ENCODE measurements around the gene MAP6D1.

The MAP6D1 gene

DNA sequence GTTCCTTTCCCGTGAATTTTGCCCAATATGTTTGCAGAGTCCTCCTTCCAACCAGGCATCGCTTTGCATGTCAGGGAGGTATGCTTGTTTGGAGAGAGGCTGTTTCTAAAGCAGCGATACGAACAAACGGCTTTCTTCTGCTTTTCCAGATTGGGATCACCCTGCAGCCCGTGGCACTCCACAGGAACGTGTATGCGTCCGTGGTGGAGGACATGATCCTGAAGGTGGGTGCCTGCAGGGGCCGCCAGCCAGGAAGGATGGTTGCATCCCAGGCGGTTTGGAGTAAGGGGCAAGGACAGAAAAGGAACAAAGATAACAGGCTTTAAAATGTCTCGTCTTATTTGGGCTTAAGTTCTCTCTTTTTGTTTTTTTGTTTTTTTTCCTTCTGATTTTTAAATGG, 17.5 kb downstream of the MAP6D1 start:
- Histone ChIP-seq H3K4me3 (IDR thresholded peaks at IDR 0.05; ENCODE audit: insufficient read depth, low read depth, low read length) (no peak overlapping the region), H3K36me3 (ENCODE audit: insufficient read depth) (0 out of 2 replicates have a peak, but pooled peaks cover 12% of the 10 kb centered on the region), H3K27ac (no peak overlapping the region)

DNA sequence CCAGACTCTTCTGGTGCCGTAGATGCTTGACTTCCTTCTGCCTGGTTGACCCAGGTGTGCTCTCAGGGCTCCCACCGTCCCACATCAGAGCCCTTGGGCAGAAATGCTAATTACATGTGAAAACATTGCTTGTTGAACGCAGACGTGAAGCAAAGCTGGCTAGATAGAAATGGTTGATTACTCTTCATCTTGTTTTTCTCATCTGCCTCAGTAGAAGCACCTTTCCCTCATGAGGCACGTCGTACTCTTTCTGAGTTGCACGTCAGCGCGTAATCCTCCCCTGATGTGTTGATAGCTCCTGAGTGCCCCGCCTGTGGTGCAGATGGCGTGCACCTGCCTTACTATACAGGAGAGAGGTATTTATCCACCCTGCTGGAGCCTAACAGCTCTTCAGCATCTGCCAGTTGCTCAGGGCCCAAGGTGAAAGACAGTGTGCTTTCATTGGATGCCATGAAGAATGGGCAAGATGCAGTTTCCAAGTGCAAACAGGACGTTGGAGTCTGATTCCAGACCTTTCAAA, 18.1 kb downstream of the MAP6D1 start:
- H3K4me1 ChIP-seq (ENCODE audit: low read depth, poor library complexity, severe bottlenecking) = no peaks in the 10 kb centered on the region
- no peaks in the 10 kb centered on the region for H3K27me3 ChIP-seq (ENCODE audit: insufficient read depth, low read depth)
- 0 out of 2 replicates have a peak, but pooled peaks cover 12% of the 10 kb centered on the region for H3K36me3 ChIP-seq (ENCODE audit: insufficient read depth)
- no peak overlapping the region for H3K9ac ChIP-seq
- no peak overlapping the region for H2AFZ ChIP-seq (ENCODE audit: low read depth)
- no peak overlapping the region for H3K4me2 ChIP-seq
- no peaks in the 10 kb centered on the region for H3K79me2 ChIP-seq (ENCODE audit: insufficient read depth, low read depth)
- H4K20me1 ChIP-seq (ENCODE audit: insufficient read depth) = no peaks in the 10 kb centered on the region
- H3K4me3 ChIP-seq (IDR thresholded peaks at IDR 0.05; ENCODE audit: insufficient read depth, low read depth, low read length) = no peak overlapping the region
- H3K27ac ChIP-seq = no peak overlapping the region
- TF ChIP-seq, protein P1, sequence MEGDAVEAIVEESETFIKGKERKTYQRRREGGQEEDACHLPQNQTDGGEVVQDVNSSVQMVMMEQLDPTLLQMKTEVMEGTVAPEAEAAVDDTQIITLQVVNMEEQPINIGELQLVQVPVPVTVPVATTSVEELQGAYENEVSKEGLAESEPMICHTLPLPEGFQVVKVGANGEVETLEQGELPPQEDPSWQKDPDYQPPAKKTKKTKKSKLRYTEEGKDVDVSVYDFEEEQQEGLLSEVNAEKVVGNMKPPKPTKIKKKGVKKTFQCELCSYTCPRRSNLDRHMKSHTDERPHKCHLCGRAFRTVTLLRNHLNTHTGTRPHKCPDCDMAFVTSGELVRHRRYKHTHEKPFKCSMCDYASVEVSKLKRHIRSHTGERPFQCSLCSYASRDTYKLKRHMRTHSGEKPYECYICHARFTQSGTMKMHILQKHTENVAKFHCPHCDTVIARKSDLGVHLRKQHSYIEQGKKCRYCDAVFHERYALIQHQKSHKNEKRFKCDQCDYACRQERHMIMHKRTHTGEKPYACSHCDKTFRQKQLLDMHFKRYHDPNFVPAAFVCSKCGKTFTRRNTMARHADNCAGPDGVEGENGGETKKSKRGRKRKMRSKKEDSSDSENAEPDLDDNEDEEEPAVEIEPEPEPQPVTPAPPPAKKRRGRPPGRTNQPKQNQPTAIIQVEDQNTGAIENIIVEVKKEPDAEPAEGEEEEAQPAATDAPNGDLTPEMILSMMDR (conservative IDR thresholded peaks at IDR 0.05; ENCODE audit: low read depth, low read length) = no peak

More for the DNA sequence above, 17.5 kb downstream of the MAP6D1 start:
- Histone ChIP-seq H3K79me2 (ENCODE audit: insufficient read depth, low read depth) (no peaks in the 10 kb centered on the region), H3K4me1 (ENCODE audit: low read depth, poor library complexity, severe bottlenecking) (no peaks in the 10 kb centered on the region), H4K20me1 (ENCODE audit: insufficient read depth) (no peaks in the 10 kb centered on the region), H3K4me2 (no peak overlapping the region), H3K27me3 (ENCODE audit: insufficient read depth, low read depth) (no peaks in the 10 kb centered on the region), H2AFZ (ENCODE audit: low read depth) (no peak overlapping the region), H3K9ac (no peak overlapping the region)
- TF ChIP-seq, protein P1 (conservative IDR thresholded peaks at IDR 0.05; ENCODE audit: low read depth, low read length) = no peak

DNA sequence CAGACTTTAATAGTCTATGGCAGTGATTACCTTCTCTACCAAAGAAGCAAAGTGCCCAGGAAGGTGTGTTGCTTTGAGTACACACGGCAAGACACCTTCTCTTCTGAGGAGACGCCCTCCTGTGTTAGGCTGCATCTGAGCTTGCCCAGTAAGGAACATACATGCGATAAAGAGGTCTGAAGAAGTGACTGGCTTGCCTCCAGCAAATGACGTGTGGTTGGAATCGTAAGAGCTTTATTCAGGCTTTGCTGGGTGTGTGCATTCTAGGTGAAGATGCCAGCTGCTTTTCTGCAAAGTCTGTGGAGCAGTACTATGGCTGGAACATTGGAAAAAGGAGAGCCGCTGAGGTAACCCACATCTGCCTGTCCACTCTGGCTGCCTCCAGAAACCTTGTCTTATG, 22.4 kb downstream of the MAP6D1 start:
- TF ChIP-seq, protein P1 (conservative IDR thresholded peaks at IDR 0.05; ENCODE audit: low read depth, low read length) = no peak
- Histone ChIP-seq H4K20me1 (ENCODE audit: insufficient read depth) (no peaks in the 10 kb centered on the region), H3K4me1 (ENCODE audit: low read depth, poor library complexity, severe bottlenecking) (no peaks in the 10 kb centered on the region), H3K4me3 (IDR thresholded peaks at IDR 0.05; ENCODE audit: insufficient read depth, low read depth, low read length) (no peak overlapping the region), H2AFZ (ENCODE audit: low read depth) (no peak overlapping the region), H3K4me2 (no peak overlapping the region), H3K9ac (no peak overlapping the region), H3K27ac (no peak overlapping the region), H3K79me2 (ENCODE audit: insufficient read depth, low read depth) (no peaks in the 10 kb centered on the region), H3K27me3 (ENCODE audit: insufficient read depth, low read depth) (no peaks in the 10 kb centered on the region), H3K36me3 (ENCODE audit: insufficient read depth) (0 out of 2 replicates have a peak, but pooled peaks cover 16% of the 10 kb centered on the region)

DNA sequence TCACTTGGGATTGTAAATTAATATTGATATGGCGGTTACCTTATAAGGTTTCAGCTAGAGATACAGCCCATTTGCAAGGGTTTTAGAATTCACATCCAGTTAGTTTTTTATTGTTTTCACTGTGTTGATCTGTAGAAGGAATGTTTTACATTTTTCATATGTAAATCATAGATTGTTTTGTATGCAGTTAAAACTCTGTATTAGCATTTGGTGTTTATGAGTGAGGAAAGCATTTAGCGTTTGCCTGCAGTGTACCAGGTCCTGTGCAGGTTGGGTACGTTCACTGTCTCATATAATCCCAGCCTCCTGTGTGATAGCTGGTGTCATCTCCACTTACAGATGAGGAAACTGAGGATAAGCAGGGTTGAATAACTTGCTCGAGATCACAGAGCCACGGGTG, 23.8 kb downstream of the MAP6D1 start:
- TF ChIP-seq, protein P1 (conservative IDR thresholded peaks at IDR 0.05; ENCODE audit: low read depth, low read length) = no peak
- Histone ChIP-seq H3K4me2 (no peak overlapping the region), H3K36me3 (ENCODE audit: insufficient read depth) (0 out of 2 replicates have a peak, but pooled peaks cover 6% of the 10 kb centered on the region), H4K20me1 (ENCODE audit: insufficient read depth) (no peaks in the 10 kb centered on the region), H3K4me1 (ENCODE audit: low read depth, poor library complexity, severe bottlenecking) (no peaks in the 10 kb centered on the region), H3K4me3 (IDR thresholded peaks at IDR 0.05; ENCODE audit: insufficient read depth, low read depth, low read length) (no peak overlapping the region), H2AFZ (ENCODE audit: low read depth) (no peak overlapping the region), H3K27me3 (ENCODE audit: insufficient read depth, low read depth) (no peaks in the 10 kb centered on the region), H3K27ac (no peak overlapping the region), H3K79me2 (ENCODE audit: insufficient read depth, low read depth) (no peaks in the 10 kb centered on the region), H3K9ac (no peak overlapping the region)
